ENCODE measurements around the gene TSGA10IP.

Gene TSGA10IP

GRCh38 chr11:65945430-65945911, at the start of gene TSGA10IP:
TSGA10IP (plus strand) TSS chr11:65945480; CDS start chr11:65945676, 196 bp downstream.
- Mint-ChIP-seq H3K27me3 (no peaks in the 10 kb centered on the region), H3K4me3 (no peak within 1 kb of the TSS), H3K4me1 (no peaks in the 10 kb centered on the region), H3K27ac (peak within 1 kb of the TSS; percentile 6 to 49), H3K9me3 (no peaks in the 10 kb centered on the region)
- ATAC-seq: no peak
- DNase-seq: no peak

GRCh38 chr11:65895482-65895981, 49.7 kb upstream of the TSGA10IP start:
- peak overlapping the region; percentile 49 to 68 for H3K4me3 Mint-ChIP-seq

DNA sequence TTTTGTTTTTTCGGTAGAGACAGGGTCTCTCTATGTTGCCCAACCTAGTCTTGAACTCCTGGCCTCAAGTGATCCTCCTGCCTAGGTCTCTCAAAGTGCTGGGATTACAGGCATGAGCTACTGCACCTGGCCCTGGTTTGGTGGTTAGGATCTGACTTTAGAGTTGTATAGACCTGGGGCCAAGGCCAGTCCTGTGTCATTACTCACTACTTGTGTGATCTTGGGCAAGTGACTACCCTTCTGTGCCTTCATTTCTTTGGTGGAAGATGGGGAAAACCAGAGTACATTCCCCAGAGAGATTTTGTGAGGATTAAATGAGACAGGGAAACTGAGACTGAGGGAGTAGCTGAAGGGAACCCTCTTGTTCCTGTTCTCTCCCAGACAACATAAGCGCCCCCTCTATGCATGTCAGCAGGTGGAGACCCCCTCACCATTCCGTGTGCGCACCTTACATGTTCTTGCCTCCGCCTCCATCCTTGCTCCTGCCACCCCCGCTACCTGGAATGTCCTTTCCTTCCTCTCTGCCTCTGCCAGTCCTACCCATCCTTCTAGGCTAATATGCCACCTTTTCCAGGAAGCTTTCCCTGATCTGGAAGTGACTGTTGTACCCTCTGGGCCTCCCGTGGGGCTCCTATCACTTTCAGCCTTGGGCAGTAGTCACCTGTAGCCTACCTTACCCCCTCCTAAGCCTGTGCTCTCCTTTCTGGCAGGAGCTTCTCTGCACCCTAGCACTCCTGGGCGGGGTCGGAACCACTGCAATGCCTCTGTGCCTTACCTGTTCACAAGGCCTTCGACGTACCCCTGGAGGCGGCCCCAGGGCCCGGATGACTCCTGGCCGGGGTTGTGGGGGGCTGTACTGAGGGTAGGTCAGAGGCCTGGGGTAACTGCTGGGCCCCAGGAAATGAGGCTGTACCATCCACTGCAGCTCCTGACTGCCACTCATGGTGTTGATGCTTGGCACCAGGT, 49.0 kb upstream of the TSGA10IP start:
- H3K4me3 Mint-ChIP-seq: peak overlapping the region; percentile 12 to 19

More at GRCh38 chr11:65895482-65895981, 49.7 kb upstream of the TSGA10IP start:
- H3K9me3 Mint-ChIP-seq: no peaks in the 10 kb centered on the region
- H3K27me3 Mint-ChIP-seq: no peaks in the 10 kb centered on the region
- H3K4me1 Mint-ChIP-seq: peaks cover 69% of the 10 kb centered on the region
- H3K27ac Mint-ChIP-seq: peak overlapping the region in 1 of 2 donors; percentile 68
- no peak for ATAC-seq
- DNase-seq: no peak

GRCh38 chr11:65897020-65897471, 48.2 kb upstream of the TSGA10IP start:
- Mint-ChIP-seq H3K27ac (no peak overlapping the region), H3K4me1 (peaks cover 79% of the 10 kb centered on the region), H3K9me3 (no peaks in the 10 kb centered on the region), H3K4me3 (peak overlapping the region; percentile 15 to 50), H3K27me3 (no peaks in the 10 kb centered on the region)
- no peak for DNase-seq
- ATAC-seq: no peak

More for the DNA sequence above, 49.0 kb upstream of the TSGA10IP start:
- no peaks in the 10 kb centered on the region for H3K27me3 Mint-ChIP-seq
- no peak for ATAC-seq
- no peak for DNase-seq
- no peaks in the 10 kb centered on the region for H3K9me3 Mint-ChIP-seq
- peaks cover 73% of the 10 kb centered on the region for H3K4me1 Mint-ChIP-seq
- peak overlapping the region; percentile 72 to 95 for H3K27ac Mint-ChIP-seq

GRCh38 chr11:65898656-65899355, 46.5 kb upstream of the TSGA10IP start:
- Mint-ChIP-seq H3K4me3 (peak overlapping the region; percentile 93 to 97), H3K4me1 (peaks cover 65% of the 10 kb centered on the region), H3K9me3 (no peaks in the 10 kb centered on the region), H3K27me3 (peaks cover 14% of the 10 kb centered on the region), H3K27ac (peak overlapping the region; percentile 95 to 98)
- DNase-seq (no peak), ATAC-seq (no peak)

DNA sequence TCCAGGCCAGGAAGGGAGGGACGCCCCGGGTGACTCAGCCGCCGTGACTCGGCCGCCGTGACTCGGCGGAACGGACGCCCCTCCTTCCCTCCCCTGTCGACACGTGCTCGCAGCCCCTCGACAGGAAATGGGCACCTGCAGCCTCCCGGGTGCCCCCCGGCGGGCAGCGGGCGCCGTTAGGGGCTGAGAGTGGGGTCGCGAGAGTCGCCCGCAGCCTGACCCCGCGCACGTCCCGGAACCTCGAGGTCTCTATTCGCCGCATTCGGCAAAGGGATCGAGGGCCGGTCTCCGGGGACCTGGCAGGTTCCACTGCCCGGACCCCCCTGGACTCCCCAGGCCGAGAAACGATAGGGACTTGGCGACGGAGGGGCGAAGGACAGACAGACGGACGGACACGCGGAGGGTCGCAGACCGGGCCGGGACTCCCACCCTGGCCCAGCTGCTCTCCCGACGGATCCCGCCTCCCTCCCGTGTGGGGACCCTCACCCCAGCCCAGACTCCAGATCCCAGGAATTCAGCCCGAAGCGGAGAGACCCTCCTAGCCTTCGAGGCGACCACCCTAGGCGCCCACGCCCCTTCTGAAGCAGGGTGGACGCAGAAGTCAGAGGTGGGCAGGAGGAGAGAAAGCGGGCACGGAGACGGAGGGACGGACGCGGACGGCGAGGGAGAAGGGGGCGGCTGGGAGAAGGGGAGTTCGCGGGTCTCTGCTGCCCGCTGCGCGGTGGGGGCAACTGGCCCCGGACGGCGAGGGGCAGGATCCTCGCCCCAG, 45.7 kb upstream of the TSGA10IP start:
- H3K27ac Mint-ChIP-seq: peak overlapping the region; percentile 82 to 98
- H3K4me3 Mint-ChIP-seq: peak overlapping the region; percentile 93 to 97
- H3K27me3 Mint-ChIP-seq: peaks cover 15% of the 10 kb centered on the region
- peak; percentile 46 for ATAC-seq
- H3K4me1 Mint-ChIP-seq: peaks cover 57% of the 10 kb centered on the region
- peak; percentile 63 to 78 for DNase-seq
- no peaks in the 10 kb centered on the region for H3K9me3 Mint-ChIP-seq

GRCh38 chr11:65900125-65900898, 45.0 kb upstream of the TSGA10IP start, which contains the start of gene FOSL1:
FOSL1 (minus strand) TSS chr11:65900388; CDS start chr11:65900339, 49 bp downstream.
- peaks cover 15% of the 10 kb centered on the region for H3K27me3 Mint-ChIP-seq
- H3K4me1 Mint-ChIP-seq: peaks cover 51% of the 10 kb centered on the region
- ATAC-seq (peak; percentile 91), DNase-seq (peak; percentile 93 to 97)
- peak within 1 kb of the TSS; percentile 93 to 97 for H3K4me3 Mint-ChIP-seq
- H3K27ac Mint-ChIP-seq: peak within 1 kb of the TSS; percentile 86 to 98
- H3K9me3 Mint-ChIP-seq: no peaks in the 10 kb centered on the region

DNA sequence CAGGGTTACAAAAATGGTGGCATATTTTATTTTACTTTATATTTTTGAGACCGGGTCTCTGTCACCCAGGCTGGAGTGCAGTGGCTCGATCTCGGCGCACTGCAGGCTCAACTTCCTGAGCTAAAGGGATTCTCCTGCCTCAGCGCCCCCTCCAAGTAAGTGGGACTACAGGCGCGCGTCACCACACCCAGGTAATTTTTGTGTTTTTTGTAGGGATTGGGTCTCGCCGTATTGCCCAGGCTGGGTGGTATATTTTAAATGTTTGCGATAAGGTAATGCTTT, 44.4 kb upstream of the TSGA10IP start:
- Mint-ChIP-seq H3K27ac (peak overlapping the region in 1 of 2 donors; percentile 67), H3K4me3 (peak overlapping the region; percentile 72 to 76)
- DNase-seq: no peak

DNA sequence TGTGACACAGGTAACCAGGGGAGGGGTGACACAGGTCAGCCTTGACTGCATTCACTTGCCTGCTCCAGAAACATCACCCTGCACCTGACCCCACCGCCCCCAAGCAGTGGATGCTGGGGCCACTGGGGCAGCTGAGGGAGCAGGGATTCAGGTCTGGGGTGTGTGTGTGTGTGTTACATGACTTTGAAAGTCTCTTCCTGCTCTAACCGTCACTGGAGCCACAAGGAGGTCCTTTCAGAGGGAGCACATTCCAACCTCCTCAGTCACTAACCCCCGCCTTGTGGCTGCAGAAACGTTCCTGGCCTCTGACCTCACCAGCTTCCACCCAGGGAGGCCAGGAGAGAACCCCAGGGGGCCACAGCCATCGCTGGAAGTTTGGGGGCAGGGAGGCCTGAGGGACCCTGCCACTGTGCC, 42.2 kb upstream of the TSGA10IP start:
- H3K9me3 Mint-ChIP-seq: no peaks in the 10 kb centered on the region
- no peak for DNase-seq
- no peak overlapping the region for H3K27ac Mint-ChIP-seq
- H3K4me1 Mint-ChIP-seq: peaks cover 24% of the 10 kb centered on the region
- peaks cover 15% of the 10 kb centered on the region for H3K27me3 Mint-ChIP-seq
- no peak overlapping the region for H3K4me3 Mint-ChIP-seq
- no peak for ATAC-seq

More for the DNA sequence above, 44.4 kb upstream of the TSGA10IP start:
- H3K4me1 Mint-ChIP-seq: peaks cover 46% of the 10 kb centered on the region
- ATAC-seq: no peak
- peaks cover 15% of the 10 kb centered on the region for H3K27me3 Mint-ChIP-seq
- no peaks in the 10 kb centered on the region for H3K9me3 Mint-ChIP-seq

DNA sequence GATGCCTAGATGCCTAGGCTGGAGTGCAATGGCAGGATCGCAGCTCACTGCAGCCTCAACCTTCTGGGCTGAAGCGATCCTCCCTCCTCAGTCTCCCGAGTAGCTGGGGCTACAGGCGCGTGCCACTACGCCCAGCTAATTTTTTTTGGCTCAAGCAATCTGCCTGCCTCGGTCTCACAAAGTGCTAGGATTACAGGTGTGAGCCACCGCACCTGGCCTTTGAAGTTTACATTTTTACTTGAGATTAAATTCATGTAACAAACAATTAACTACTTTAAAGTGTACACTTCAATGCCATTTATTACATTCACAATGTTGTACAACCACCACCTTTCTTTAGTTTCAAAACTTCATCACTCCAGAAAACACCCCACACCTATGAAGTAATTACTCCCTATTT, 41.6 kb upstream of the TSGA10IP start:
- no peak for ATAC-seq
- DNase-seq: no peak
- peaks cover 15% of the 10 kb centered on the region for H3K27me3 Mint-ChIP-seq
- H3K4me3 Mint-ChIP-seq: no peak overlapping the region
- no peaks in the 10 kb centered on the region for H3K9me3 Mint-ChIP-seq
- peaks cover 18% of the 10 kb centered on the region for H3K4me1 Mint-ChIP-seq
- no peak overlapping the region for H3K27ac Mint-ChIP-seq

DNA sequence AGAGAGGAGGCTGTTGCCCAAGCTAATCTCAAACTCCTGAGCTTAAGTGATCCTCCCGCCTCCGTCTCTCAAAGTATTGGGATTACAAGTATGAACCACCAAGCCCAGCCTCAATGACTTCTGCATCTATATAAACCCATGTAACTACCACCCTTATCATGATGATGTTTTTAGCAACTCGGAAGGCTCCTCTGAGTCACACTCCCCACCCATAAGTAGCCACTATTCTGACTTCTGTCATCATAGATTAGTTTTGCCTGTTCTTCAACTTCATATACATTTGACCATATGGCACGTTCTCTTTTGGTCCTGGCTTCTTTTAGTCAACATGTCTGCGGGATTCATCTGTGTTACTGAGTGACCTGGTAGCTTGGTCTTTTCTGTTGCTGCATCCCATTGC, 38.7 kb upstream of the TSGA10IP start:
- no peak for ATAC-seq
- Mint-ChIP-seq H3K9me3 (no peaks in the 10 kb centered on the region), H3K4me1 (peaks cover 13% of the 10 kb centered on the region), H3K4me3 (no peak overlapping the region), H3K27ac (peak overlapping the region in 1 of 2 donors; percentile 16), H3K27me3 (peaks cover 15% of the 10 kb centered on the region)
- DNase-seq: no peak

GRCh38 chr11:65907878-65908277, 37.4 kb upstream of the TSGA10IP start:
- DNase-seq: no peak
- H3K4me1 Mint-ChIP-seq: peaks cover 7% of the 10 kb centered on the region
- no peak for ATAC-seq
- no peak overlapping the region for H3K27ac Mint-ChIP-seq
- H3K27me3 Mint-ChIP-seq: peaks cover 10% of the 10 kb centered on the region
- no peak overlapping the region for H3K4me3 Mint-ChIP-seq
- no peaks in the 10 kb centered on the region for H3K9me3 Mint-ChIP-seq

DNA sequence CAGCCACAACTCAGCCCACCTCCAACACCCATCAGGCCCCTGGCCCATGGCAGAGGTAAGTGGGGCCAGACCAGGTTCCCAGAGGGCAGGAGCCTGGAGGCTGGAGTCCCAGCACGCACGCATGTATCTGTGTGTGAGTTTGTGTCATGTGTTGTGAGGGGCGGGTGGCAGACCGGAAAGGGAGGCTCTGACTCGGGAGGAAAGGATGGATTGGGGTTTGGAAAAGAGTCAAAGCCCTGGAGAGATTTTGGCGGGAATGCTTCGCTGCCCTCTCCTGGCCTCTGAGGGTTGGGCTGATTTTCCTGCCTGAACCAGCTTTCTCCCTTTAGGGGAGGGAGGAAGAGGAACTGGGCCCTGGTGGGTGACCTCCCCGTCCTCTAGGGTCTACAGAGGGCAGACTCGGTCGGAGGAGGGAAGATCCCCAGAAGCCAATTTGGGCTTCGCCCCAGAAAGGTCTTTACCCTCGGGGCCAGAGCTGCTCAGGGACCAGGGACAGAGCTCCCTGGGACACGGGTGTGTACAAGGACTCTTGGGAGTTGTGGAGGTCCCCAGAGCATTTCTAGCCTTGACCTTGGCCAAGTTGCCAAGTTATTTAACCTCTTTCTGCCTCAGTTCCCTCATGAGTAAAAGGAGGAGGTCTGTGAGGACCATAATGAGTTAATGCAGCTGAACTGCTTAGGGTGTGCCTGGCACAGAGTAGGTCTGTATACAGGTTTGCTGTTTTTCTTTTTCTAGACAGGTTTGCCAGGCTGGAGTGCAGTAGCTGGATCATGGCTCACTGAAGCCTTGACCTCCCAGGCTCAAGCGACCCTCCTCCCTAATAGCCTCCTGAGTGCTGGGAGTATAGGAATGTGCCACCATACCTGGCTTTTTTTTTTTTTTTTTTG, 33.4 kb upstream of the TSGA10IP start:
- no peak overlapping the region for H3K27ac Mint-ChIP-seq

More for the DNA sequence above, 33.4 kb upstream of the TSGA10IP start:
- DNase-seq (no peak), ATAC-seq (peak; percentile 26)
- Mint-ChIP-seq H3K4me3 (no peak overlapping the region), H3K9me3 (no peaks in the 10 kb centered on the region), H3K4me1 (peaks cover 32% of the 10 kb centered on the region), H3K27me3 (no peaks in the 10 kb centered on the region)

Measured in stimulated activated naive CD8-positive, alpha-beta T cell treated with anti-CD3 and anti-CD28 coated beads, Interleukin-15, amount 100 ng/mL, for 72 hours (primary cell).